GM12865 (cell line): ENCODE data around the gene SYNGR4.
A peak's percentile ranks its signal among the peaks of the same experiment; 100 is the strongest.

Experiments
- DNase-seq: peaks from one replicate; pipeline ENCODE4 v3.0.0; 2010; ENCODE audit warnings: low read depth
- H3K4me3 ChIP-seq: 2 replicates; pipeline ENCODE4 v1.5.1; 2011; ENCODE audit warnings: mild to moderate bottlenecking, low read depth, low read length, control low read depth
- CTCF ChIP-seq: IDR thresholded peaks from 2 replicates; pipeline ENCODE4 v1.5.1; 2011; ENCODE audit warnings: low read length, control low read depth, low read depth, inconsistent platforms; ENCODE audit not compliant: insufficient read depth; ENCODE audit errors: missing control alignments

Gene SYNGR4

GRCh38 chr19:48348737-48349136 is 15.4 kb upstream of the SYNGR4 start:
- TF ChIP-seq CTCF: no peak
- no peak for DNase-seq
- no peak overlapping the region for H3K4me3 ChIP-seq

- H3K4me3 ChIP-seq: no peak overlapping the region
- no peak for DNase-seq
- TF ChIP-seq CTCF: no peak
These were observed 13.3 kb upstream of the SYNGR4 start for GRCh38 chr19:48350856-48351255.

GRCh38 chr19:48351341-48351752 is 12.8 kb upstream of the SYNGR4 start:
- DNase-seq: peak; percentile 80
- no peak overlapping the region for H3K4me3 ChIP-seq
- TF ChIP-seq CTCF: peak; percentile 88

GRCh38 chr19:48353677-48354076 is 10.5 kb upstream of the SYNGR4 start:
- no peak overlapping the region for H3K4me3 ChIP-seq

GRCh38 chr19:48354332-48354992 is 9.7 kb upstream of the SYNGR4 start:
- H3K4me3 ChIP-seq: no peak overlapping the region
- DNase-seq: no peak
- no peak for TF ChIP-seq CTCF

More at GRCh38 chr19:48353677-48354076, 10.5 kb upstream of the SYNGR4 start:
- no peak for DNase-seq
- no peak for TF ChIP-seq CTCF

GRCh38 chr19:48355365-48355954 is 8.7 kb upstream of the SYNGR4 start:
- TF ChIP-seq CTCF: no peak
- DNase-seq: no peak
- no peak overlapping the region for H3K4me3 ChIP-seq

GRCh38 chr19:48359123-48359522 is 5.0 kb upstream of the SYNGR4 start:
- H3K4me3 ChIP-seq: no peak overlapping the region
- no peak for DNase-seq
- no peak for TF ChIP-seq CTCF
